SK-N-SH (cell line): ENCODE results near the gene LRMDA.

Experiments
- EP300 ChIP-seq, 2 experiments: IDR thresholded peaks; 2 replicates each; pipeline versions ENCODE4 v1.4.0 to v1.6.1; 2012; ENCODE audit warnings: borderline replicate concordance in 1 of 2, low read depth in 1 of 2, low read length in 1 of 2
- FOXM1 ChIP-seq: IDR thresholded peaks from 2 replicates; pipeline ENCODE4 v1.4.0; 2012; ENCODE audit warnings: low read depth, mild to moderate bottlenecking
- GABPA ChIP-seq: IDR thresholded peaks from 2 replicates; pipeline ENCODE4 v1.4.0; 2012; ENCODE audit warnings: low read depth, mild to moderate bottlenecking
- POLR2AphosphoS5 ChIP-seq: IDR thresholded peaks from 2 replicates; pipeline ENCODE4 v1.6.1; 2012; ENCODE audit warnings: low read depth, low read length
- RAD21 ChIP-seq: IDR thresholded peaks from 2 replicates; pipeline ENCODE4 v1.6.1; 2012; ENCODE audit warnings: mild to moderate bottlenecking, low read length
- SIN3A ChIP-seq: IDR thresholded peaks from 2 replicates; pipeline ENCODE4 v1.6.1; 2012; ENCODE audit warnings: low read depth, mild to moderate bottlenecking, low read length, moderate library complexity, borderline replicate concordance
- TAF1 ChIP-seq: IDR thresholded peaks from 2 replicates; pipeline ENCODE4 v1.6.1; 2012; ENCODE audit warnings: low read depth, mild to moderate bottlenecking, low read length, moderate library complexity, borderline replicate concordance
- TEAD4 ChIP-seq: IDR thresholded peaks from 2 replicates; pipeline ENCODE4 v1.4.0; 2012; ENCODE audit warnings: mild to moderate bottlenecking, borderline replicate concordance; ENCODE audit not compliant: insufficient read depth
- YY1 ChIP-seq: IDR thresholded peaks from 2 replicates; pipeline ENCODE4 v1.4.0; 2012; ENCODE audit warnings: low read depth, mild to moderate bottlenecking
- TF ChIP-seq, protein P1 (sequence below): fragments of 200-600 bp; sonication (generic); IDR thresholded peaks from 2 replicates; pipeline ENCODE4 v1.6.1; 2017; ENCODE audit warnings: antibody characterized with exemption, mild to moderate bottlenecking, moderate library complexity
- TF ChIP-seq, protein P2 (sequence below): IDR thresholded peaks from 2 replicates; pipeline ENCODE4 v1.4.0; 2012; ENCODE audit warnings: low read depth
- TF ChIP-seq, protein P3 (sequence below): fragments of 150-350 bp; IDR thresholded peaks from 2 replicates; pipeline ENCODE4 v1.6.1; 2017; ENCODE audit warnings: antibody characterized with exemption, low read length, low read depth, borderline replicate concordance
- TF ChIP-seq, protein P4 (sequence below): IDR thresholded peaks from 2 replicates; pipeline ENCODE4 v1.4.0; 2012; ENCODE audit warnings: low read depth, borderline replicate concordance

DNA sequence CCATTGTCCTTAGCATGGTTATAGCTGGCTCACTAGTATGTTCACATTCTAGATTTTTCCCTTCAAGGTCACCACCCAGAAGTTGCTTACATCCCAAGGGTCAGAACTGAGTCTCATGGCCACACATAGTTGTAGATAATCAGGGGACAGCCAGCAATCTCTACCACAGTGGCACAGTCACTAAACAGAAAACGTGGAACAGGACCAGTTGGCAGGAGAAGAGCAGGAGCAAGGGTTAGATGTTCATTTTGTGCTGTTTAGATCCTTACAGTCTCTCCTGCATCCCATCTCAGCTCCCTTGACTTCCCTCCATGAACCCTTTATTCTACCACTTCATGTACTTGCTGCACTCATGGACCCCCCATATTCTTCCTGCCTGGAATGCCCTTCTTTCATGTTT lies 73.9 kb downstream of the LRMDA start:
- TF ChIP-seq, protein P1, sequence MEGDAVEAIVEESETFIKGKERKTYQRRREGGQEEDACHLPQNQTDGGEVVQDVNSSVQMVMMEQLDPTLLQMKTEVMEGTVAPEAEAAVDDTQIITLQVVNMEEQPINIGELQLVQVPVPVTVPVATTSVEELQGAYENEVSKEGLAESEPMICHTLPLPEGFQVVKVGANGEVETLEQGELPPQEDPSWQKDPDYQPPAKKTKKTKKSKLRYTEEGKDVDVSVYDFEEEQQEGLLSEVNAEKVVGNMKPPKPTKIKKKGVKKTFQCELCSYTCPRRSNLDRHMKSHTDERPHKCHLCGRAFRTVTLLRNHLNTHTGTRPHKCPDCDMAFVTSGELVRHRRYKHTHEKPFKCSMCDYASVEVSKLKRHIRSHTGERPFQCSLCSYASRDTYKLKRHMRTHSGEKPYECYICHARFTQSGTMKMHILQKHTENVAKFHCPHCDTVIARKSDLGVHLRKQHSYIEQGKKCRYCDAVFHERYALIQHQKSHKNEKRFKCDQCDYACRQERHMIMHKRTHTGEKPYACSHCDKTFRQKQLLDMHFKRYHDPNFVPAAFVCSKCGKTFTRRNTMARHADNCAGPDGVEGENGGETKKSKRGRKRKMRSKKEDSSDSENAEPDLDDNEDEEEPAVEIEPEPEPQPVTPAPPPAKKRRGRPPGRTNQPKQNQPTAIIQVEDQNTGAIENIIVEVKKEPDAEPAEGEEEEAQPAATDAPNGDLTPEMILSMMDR, result no peak
- TF ChIP-seq, protein P2, sequence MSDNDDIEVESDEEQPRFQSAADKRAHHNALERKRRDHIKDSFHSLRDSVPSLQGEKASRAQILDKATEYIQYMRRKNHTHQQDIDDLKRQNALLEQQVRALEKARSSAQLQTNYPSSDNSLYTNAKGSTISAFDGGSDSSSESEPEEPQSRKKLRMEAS, result no peak
- no peak for TF ChIP-seq RAD21
- TF ChIP-seq, protein P3, sequence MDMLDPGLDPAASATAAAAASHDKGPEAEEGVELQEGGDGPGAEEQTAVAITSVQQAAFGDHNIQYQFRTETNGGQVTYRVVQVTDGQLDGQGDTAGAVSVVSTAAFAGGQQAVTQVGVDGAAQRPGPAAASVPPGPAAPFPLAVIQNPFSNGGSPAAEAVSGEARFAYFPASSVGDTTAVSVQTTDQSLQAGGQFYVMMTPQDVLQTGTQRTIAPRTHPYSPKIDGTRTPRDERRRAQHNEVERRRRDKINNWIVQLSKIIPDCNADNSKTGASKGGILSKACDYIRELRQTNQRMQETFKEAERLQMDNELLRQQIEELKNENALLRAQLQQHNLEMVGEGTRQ, result no peak
- TF ChIP-seq FOXM1, result no peak
- TF ChIP-seq, protein P4, sequence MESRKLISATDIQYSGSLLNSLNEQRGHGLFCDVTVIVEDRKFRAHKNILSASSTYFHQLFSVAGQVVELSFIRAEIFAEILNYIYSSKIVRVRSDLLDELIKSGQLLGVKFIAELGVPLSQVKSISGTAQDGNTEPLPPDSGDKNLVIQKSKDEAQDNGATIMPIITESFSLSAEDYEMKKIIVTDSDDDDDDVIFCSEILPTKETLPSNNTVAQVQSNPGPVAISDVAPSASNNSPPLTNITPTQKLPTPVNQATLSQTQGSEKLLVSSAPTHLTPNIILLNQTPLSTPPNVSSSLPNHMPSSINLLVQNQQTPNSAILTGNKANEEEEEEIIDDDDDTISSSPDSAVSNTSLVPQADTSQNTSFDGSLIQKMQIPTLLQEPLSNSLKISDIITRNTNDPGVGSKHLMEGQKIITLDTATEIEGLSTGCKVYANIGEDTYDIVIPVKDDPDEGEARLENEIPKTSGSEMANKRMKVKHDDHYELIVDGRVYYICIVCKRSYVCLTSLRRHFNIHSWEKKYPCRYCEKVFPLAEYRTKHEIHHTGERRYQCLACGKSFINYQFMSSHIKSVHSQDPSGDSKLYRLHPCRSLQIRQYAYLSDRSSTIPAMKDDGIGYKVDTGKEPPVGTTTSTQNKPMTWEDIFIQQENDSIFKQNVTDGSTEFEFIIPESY, result no peak
- no peak for TF ChIP-seq YY1
- TF ChIP-seq EP300 (IDR thresholded peaks at IDR 0.05; ENCODE audit: borderline replicate concordance in 1 of 2, low read depth in 1 of 2, low read length in 1 of 2), result no peak
- TF ChIP-seq POLR2AphosphoS5, result no peak
- no peak for TF ChIP-seq SIN3A
- no peak for TF ChIP-seq TEAD4
- TF ChIP-seq GABPA, result no peak
- no peak for TF ChIP-seq TAF1
